ENCODE measurements around the gene S100A1. TPM values are rescaled to one million over a fixed set of nuclear protein-coding genes. Genes with fewer than 3 reads are reported as not detected.
A peak's percentile ranks its signal among the peaks of the same experiment; 100 is the strongest.

S100A1 gene
- total and polyA plus RNA-seq, 8 donors, result 0.93 to 2.3 (median 1.8) TPM

GRCh38 chr1:153640861-153641260 lies 12.6 kb downstream of the S100A1 start:
- Histone ChIP-seq H3K27ac (no peak overlapping the region), H3K4me3 (no peak overlapping the region), H3K4me1 (peaks cover 4 to 47% of the 10 kb centered on the region in 2 donors), H3K27me3 (no peaks in the 10 kb centered on the region), H3K9me3 (no peaks in the 10 kb centered on the region), H3K36me3 (peaks cover 12 to 100% of the 10 kb centered on the region in 2 donors)
- TF ChIP-seq, protein P1, sequence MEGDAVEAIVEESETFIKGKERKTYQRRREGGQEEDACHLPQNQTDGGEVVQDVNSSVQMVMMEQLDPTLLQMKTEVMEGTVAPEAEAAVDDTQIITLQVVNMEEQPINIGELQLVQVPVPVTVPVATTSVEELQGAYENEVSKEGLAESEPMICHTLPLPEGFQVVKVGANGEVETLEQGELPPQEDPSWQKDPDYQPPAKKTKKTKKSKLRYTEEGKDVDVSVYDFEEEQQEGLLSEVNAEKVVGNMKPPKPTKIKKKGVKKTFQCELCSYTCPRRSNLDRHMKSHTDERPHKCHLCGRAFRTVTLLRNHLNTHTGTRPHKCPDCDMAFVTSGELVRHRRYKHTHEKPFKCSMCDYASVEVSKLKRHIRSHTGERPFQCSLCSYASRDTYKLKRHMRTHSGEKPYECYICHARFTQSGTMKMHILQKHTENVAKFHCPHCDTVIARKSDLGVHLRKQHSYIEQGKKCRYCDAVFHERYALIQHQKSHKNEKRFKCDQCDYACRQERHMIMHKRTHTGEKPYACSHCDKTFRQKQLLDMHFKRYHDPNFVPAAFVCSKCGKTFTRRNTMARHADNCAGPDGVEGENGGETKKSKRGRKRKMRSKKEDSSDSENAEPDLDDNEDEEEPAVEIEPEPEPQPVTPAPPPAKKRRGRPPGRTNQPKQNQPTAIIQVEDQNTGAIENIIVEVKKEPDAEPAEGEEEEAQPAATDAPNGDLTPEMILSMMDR (IDR thresholded peaks at IDR 0.05), result no peak
- intact Hi-C loops (cut with DNase I), result no loop called here
- ATAC-seq (no peak), DNase-seq (no peak)

- Histone ChIP-seq H3K36me3 (peaks cover 7 to 100% of the 10 kb centered on the region in 2 donors), H3K27ac (no peak overlapping the region), H3K9me3 (no peaks in the 10 kb centered on the region), H3K27me3 (no peaks in the 10 kb centered on the region), H3K4me3 (no peak overlapping the region), H3K4me1 (peaks cover 0 to 47% of the 10 kb centered on the region in 2 donors)
- TF ChIP-seq, protein P1 (IDR thresholded peaks at IDR 0.05), result no peak
- ATAC-seq, result no peak
- intact Hi-C loops (cut with DNase I), result no loop called here
- DNase-seq, result no peak
These were observed 13.9 kb downstream of the S100A1 start for GRCh38 chr1:153642161-153642560.

DNA sequence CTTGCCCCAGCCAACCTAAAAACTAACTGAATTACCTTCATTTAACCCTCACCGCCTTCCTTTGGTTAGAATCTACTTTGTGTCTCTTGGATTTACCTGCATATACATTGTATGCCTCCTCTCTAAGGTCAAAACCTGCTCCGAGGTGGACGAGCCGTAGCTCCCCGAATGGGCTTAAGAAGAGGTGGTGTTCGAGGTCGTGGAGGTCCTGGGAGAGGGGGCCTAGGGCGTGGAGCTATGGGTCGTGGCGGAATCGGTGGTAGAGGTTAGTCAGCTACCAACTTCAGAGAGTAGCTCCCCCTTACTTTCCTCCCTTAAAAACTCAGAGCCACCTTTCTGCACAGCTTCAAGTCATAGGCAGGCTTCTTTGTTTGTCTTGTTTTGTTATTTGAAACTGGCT lies 14.9 kb downstream of the S100A1 start:
- DNase-seq (no peak), ATAC-seq (no peak)
- no peak overlapping the region for H3K4me3 ChIP-seq
- H3K36me3 ChIP-seq, result peaks cover 7 to 96% of the 10 kb centered on the region in 2 donors
- intact Hi-C loops (cut with DNase I), result no loop called here
- TF ChIP-seq, protein P1 (IDR thresholded peaks at IDR 0.05), result no peak
- H3K27ac ChIP-seq, result no peak overlapping the region
- H3K9me3 ChIP-seq, result no peaks in the 10 kb centered on the region
- H3K27me3 ChIP-seq, result no peaks in the 10 kb centered on the region
- peaks cover 0 to 45% of the 10 kb centered on the region in 2 donors for H3K4me1 ChIP-seq

DNA sequence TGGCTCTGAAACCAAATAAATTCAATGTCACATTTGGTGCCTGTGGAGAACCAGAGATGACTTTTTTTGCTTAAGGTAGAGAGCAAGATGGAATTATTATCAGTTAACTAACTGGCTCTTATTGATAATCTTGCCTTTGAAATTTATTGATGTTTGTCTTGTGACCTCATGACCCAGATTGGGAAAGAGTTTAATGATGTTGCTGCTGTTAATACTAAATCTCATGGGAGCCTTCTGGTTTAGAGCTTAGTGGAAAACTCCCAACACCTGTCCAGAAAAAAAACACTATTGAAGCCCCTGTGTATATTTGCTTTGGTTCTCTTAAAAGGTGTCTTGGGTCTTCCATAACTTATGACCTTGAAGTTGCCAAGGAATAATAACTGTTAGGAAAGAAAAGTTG lies 15.6 kb downstream of the S100A1 start:
- intact Hi-C loops (cut with DNase I), result no loop called here
- Histone ChIP-seq H3K27me3 (no peaks in the 10 kb centered on the region), H3K36me3 (peaks cover 7 to 89% of the 10 kb centered on the region in 2 donors), H3K4me1 (peaks cover 0 to 45% of the 10 kb centered on the region in 2 donors), H3K4me3 (no peak overlapping the region), H3K9me3 (no peaks in the 10 kb centered on the region), H3K27ac (no peak overlapping the region)
- ATAC-seq (no peak), DNase-seq (no peak)
- TF ChIP-seq, protein P1 (IDR thresholded peaks at IDR 0.05), result no peak

DNA sequence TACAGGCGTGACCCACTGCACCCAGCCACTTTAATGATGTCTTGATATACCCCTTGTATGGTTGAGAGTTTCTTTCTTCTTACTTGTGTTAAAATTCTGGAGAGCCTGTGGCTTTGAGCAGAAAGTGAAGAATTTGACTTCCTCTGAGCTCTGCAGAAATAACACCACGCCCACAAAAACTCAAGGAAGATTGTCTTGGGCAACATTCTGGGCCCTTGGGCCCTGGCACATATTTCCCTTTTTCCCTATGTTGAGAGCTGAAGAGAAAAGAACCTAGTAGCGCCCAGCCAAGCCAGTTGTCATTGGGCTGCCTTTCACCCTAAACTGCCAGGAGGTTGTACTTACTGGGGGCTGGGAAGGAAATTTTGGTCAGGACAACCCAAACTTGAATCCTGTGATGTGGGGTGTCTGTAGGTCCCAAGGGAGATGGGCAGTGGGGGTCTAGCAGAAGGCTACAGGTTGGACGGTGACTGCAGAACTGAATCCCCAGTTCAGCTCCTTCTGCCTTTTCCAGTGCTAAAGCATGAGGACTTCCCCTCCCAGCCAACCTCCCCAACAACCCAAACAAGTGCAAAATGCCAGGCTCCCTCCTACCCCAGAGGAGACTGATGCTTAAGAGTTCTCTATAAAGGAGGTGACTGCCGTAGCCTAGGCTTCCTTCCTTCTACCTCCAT lies 18.6 kb downstream of the S100A1 start:
- H3K4me1 ChIP-seq, result peaks cover 0 to 41% of the 10 kb centered on the region in 2 donors
- peaks cover 0 to 59% of the 10 kb centered on the region in 2 donors for H3K36me3 ChIP-seq
- intact Hi-C loops (cut with DNase I), result no loop called here
- DNase-seq (no peak), ATAC-seq (peak; percentile 66)
- H3K4me3 ChIP-seq, result no peak overlapping the region
- H3K27me3 ChIP-seq, result no peaks in the 10 kb centered on the region
- H3K9me3 ChIP-seq, result no peaks in the 10 kb centered on the region
- TF ChIP-seq, protein P1 (IDR thresholded peaks at IDR 0.05), result no peak
- H3K27ac ChIP-seq, result peak overlapping the region in 1 of 2 donors; percentile 65

Measured in left lung (tissue), 10 donors.